Omental fat pad (tissue), 4 donors: ENCODE measurements around the gene MRO. TPM values are rescaled to one million over a fixed set of nuclear protein-coding genes. Genes with fewer than 3 reads are reported as not detected.
A peak's percentile ranks its signal among the peaks of the same experiment; 100 is the strongest.
"Not testable (repeated sequence)": the region's sequence is repeated elsewhere in the genome, so short reads cannot be mapped to it uniquely, and the experiment has no call there.

Source experiments
- ATAC-seq: fragments of 150-250 bp; one replicate; pipeline ENCODE4 v1.9.1; 2016; ENCODE audit warnings: mild to moderate bottlenecking, moderate library complexity; ENCODE audit not compliant: low FRiP score
- DNase-seq: peaks from one replicate; pipeline ENCODE4 v3.0.0-alpha.2; 2019; ENCODE audit warnings: low spot score
- CTCF ChIP-seq, 3 donors: fragments of 450-650 bp; IDR thresholded peaks; one replicate each; pipeline ENCODE4 v1.5.1; 2016 to 2017; ENCODE audit warnings: antibody characterized with exemption in 3 of 3, mild to moderate bottlenecking in 3 of 3, moderate library complexity in 2 of 3
- total RNA-seq, 4 donors: library from RNA; depleted of rRNA; stranded (reverse); fragments of >200 nt; gene quantifications; one replicate each; pipeline ENCODE4 v1.1.0, GENCODE V29; 2016

The MRO gene
- total RNA-seq, 4 donors from 2014 or later: 1.1 to 3.5 (median 2.3) TPM

DNA sequence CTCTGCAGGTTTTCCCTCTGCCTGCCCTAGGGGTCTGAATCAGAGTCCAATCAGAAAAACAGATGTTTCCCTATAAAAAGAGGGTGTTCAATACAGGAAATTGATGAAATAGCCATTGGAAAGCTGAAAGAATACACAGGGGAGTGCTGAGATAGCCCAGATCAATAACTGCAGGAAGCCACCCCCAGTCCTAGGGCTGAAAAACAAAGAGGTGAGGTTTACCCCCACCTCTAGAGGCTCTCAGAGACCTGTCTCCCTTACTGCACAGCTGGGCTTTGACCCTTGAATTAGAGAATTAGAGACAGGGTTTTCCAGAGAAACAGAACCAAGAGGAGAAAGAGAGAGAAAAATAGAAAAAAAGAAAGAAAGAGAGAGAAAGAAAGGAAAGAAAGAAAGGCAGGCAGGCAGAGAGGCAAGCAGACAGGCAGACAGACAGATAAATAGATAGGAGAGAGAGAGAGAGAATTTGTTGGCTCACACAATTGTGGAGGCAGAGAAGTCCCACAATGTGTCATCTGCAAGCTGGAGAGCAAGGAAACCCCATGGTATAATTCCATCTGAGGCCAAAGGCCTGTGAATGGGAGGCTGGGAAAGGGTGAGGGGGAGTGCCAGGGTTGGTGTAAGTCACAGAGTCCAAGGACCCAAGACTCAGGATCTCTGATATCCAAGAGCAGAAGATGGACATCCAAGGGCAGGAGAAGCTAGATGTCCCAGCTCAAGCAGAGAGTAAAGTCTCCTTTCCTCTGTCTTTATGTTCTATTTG lies 40.2 kb upstream of the MRO start:
- no peak for ATAC-seq
- no peak for TF ChIP-seq CTCF (IDR thresholded peaks at IDR 0.05)
- DNase-seq: no peak

DNA sequence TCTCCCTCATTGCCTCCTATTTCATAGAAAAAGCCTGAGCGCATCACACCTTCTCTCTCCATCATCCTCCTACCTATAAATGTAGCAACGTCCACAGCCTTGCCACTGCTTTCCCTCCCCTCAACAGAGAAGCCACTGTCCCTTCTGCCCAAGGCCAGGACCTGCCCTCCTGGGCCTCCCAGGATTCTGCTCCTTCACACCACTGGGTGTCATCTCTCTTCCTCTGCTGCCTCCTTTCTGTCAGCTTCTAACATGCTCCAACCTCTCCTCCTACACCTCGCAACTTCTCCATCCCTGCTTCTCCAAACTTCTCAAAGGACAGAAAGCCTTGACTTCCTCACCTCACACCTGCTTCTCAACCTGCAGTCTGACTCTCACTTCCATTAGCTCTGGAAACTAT lies 37.9 kb upstream of the MRO start:
- ATAC-seq (no peak), DNase-seq (no peak)
- TF ChIP-seq CTCF (IDR thresholded peaks at IDR 0.05): no peak

- not testable (repeated sequence) for ATAC-seq
Measured at GRCh38 chr18:50857166-50857565, 37.4 kb upstream of the MRO start.

DNA sequence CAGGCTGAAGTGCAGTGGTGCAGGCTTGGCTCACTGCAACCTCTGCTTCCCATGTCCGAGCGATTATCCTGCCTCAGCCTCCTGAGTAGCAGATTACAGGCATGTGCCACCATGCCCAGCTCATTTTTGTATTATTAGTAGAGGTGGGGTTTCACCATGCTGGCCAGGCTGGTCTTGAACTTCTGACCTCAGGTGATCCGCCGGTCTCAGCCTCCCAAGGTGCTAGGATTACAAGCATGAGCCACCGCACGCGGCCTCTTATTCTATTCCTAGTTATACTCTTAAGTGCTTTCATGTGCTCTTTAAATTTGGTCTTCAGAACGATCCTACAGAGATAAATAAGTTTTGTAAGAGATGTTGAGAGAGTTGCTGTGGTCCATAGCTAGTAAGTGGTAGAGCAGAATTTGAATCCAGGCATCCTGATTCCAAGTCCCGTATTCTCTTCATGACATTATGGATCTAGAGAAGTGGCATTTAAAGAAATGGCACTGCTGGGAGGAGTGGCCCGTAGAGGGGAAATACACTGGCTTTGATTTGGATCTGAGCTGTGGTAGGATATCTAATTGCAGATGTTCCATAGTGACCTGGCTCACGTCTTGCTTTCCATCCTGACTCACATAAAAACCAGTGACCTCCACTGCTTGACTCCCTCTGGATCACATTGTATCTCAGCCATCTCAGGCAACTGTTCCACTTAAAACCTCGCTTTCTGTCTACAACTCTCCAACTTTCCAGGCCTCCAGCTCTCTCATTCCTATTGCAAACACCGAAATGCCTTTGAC lies 36.4 kb upstream of the MRO start:
- ATAC-seq (no peak), DNase-seq (no peak)
- no peak for TF ChIP-seq CTCF (IDR thresholded peaks at IDR 0.05)

More at GRCh38 chr18:50857166-50857565, 37.4 kb upstream of the MRO start:
- not testable (repeated sequence) for DNase-seq

- no peak for TF ChIP-seq CTCF (IDR thresholded peaks at IDR 0.05)
- ATAC-seq: peak; percentile 69
- DNase-seq: no peak
Measured at GRCh38 chr18:50853863-50854271, 34.1 kb upstream of the MRO start.

DNA sequence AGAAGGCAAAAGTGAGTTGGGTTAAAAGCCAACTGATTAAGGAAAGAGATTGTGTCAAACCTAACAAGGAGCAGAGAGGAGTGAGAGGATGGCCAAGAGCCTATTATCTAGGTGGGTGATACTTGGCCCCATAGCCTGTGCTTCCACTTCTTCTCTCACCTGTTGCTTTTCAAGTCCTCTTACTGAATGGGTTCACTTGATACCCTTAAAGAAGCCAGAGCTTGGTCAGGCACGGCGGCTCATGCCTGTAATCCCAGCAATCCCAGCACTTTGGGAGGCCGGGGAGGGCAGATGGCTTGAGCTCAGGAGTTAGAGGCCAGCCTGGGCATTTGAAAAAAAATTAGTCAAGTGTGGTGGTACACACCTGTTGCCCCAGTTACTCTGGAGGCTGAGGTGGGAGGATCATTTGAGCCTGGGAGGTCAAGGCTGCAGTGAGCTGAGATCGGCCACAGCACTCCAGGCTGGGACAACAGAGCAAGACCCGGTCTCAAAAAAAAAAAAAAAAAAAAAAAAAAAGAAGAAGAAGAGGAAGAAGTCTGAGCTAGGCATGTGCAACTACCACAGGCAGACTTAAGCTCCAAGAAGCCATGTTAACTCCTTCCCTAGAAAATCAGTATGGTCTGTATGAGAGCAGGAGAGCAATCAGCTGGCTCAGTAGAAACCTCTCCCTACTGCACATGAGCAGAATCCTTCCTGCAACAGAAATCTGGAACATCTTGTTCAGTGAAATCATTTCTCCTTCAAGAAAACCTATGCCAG lies 30.7 kb upstream of the MRO start:
- ATAC-seq: no peak
- no peak for DNase-seq
- no peak for TF ChIP-seq CTCF (IDR thresholded peaks at IDR 0.05)

DNA sequence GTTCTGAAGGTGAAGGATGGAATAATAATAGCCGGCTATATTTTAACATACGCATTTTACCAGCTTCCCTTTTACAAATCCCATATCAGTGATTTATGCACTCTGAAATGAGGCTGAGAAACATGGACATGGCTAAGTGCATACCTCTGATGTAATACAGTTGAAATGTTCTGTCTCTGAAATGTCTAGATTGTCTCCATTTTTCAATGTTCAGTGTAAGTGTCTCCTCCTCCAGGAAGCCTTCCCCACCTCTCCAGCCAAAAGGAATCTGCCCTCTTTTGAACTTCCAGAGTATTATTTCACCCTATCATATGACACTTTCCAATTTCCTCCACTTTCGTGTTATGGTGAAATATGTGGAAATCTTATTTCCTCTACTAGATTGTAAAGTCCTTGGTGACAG lies 29.6 kb upstream of the MRO start:
- no peak for DNase-seq
- ATAC-seq: no peak
- TF ChIP-seq CTCF (IDR thresholded peaks at IDR 0.05): no peak
